HG02678 (cell line): ENCODE results near the gene ADGRL2.

Experiments used
- ATAC-seq: cut with Tn5 transposase; IDR thresholded peaks from one replicate; pipeline ENCODE4 v1.9.1; 2021; ENCODE audit warnings: mild to moderate bottlenecking, moderate library complexity; ENCODE audit not compliant: unreplicated experiment

Gene ADGRL2

DNA sequence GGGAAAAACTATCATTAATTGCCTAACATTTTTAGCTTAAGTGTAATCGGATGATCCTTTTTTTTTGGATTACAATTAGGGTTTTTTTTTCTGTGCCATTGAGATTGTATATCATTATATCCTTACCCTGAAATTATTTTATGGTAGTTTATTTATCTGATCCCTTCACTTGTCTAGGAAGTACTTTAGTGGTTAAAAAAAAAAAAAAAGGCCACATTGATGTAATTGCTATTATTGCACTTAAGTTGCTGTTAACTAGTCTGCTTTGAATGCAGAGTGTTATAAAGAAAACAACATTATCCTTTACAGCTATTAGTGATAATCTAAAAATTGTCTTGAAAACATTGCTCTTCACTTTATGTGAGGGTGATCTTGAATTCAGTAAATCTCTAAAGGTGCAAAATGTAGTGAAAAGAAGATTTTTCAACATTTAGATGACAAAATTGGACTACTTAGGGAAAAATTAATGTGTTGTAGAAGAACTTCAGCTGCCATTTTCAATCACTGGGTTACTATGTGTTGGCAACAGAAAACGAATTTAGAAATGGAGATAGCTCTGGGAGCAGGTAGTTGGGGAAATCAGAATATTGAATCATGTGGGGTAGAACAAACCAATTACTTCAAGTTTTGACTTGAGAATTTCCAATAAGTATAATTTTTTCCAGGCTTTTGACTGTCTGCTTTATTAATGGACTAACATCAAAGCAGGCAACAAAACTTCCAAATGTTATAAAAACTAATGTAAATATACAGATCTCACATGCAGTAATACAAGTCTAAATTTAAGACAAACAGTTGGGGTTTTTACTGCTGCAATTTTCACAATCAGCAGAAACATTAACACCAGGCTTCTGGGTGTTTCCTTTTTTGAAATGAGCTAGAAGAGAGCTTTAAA lies 5.0 kb downstream of the ADGRL2 start:
- ATAC-seq: no peak

DNA sequence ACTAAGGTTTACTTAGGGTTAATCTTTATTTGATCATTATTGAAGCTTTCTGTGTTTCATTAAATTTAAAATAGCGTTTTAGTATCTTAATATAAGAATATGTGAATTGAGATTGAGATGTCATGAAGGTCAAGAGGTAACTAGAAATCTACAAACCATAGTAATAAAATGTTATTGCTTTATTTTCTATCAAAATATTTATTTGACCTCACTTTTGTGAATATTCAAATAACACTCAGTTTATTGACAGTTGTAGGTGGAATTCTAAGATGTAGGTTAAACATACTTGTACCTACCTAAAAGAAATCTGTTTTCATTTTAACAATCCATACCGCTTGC lies 5.7 kb downstream of the ADGRL2 start:
- ATAC-seq: no peak

- no peak for ATAC-seq
Measured at GRCh38 chr1:81808760-81809159, 8.0 kb downstream of the ADGRL2 start.

GRCh38 chr1:81809808-81810207 lies 9.1 kb downstream of the ADGRL2 start:
- no peak for ATAC-seq

DNA sequence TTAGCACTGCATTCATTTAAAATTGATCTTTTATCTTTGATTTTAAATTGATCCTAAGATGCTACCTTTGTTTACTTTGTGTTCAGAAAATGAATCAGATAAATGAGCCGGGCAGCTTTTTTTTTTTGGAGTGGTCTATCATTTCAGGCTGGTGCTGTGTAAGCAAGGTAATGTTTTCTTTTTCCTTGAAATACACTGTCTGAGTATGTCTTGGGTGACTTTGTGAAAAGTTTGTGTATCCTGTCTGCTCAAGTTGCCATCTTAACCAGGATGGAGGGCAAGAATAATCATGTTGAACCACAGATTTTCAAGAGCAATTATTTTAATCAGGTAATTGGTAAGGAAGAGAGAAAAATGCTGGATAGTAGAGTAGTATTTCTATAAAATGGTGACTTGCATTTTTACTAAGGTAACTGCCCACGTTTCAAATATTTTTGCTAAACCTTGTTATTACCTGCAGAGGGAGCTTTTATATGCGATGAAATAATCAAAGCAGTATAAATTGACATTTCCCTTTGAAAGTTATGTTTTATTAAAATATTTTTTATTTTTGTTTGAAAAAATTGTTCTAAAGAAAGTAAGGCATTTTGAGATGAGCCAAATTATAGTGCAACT lies 11.1 kb downstream of the ADGRL2 start:
- ATAC-seq: no peak

GRCh38 chr1:81812712-81813111 lies 12.0 kb downstream of the ADGRL2 start:
- no peak for ATAC-seq

DNA sequence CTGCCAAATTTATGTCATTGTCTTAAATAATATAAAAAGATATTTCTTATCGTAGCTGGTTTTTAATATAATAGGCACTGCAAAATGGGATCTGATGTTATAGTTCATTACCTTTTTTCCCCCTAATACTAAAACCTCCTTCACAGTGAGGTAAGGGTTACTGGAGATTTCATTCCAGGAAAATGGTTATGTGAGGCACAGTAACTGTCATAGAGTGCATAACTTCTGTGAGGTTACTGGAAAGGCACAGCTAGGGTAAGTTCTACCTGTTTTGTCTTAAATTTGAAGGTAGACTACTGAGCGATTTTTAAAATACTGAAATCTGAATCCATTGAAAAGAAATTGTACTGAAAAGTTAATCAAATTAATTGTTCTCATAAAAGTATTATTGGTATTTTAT lies 13.0 kb downstream of the ADGRL2 start:
- no peak for ATAC-seq

- no peak for ATAC-seq
Measured at GRCh38 chr1:81819613-81820012, 18.9 kb downstream of the ADGRL2 start.

GRCh38 chr1:81820765-81821164 lies 20.0 kb downstream of the ADGRL2 start:
- ATAC-seq: no peak

- ATAC-seq: no peak
Measured at GRCh38 chr1:81823082-81823481, 22.3 kb downstream of the ADGRL2 start.

GRCh38 chr1:81824759-81825158 lies 24.0 kb downstream of the ADGRL2 start:
- ATAC-seq: no peak

DNA sequence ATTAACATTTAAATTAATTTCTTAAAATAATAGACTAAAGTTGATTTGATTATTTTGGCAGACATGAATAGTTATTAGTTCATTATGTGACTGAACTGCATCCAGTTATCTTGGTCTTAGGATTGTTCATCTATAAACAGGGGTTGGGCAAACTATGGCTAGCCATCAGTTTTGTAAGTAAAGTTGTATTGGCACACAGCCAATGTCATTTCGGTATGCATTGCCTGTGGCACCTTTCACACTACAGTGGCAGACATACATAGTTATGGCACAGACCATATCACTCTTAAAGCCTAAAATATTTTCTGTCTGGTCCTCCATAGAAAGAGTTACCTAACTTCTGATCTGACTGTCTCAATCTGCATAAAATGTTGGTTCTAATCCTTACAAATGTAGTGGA lies 27.2 kb downstream of the ADGRL2 start:
- no peak for ATAC-seq

- no peak for ATAC-seq
Measured at GRCh38 chr1:81832573-81832972, 31.8 kb downstream of the ADGRL2 start.

- no peak for ATAC-seq
Measured at GRCh38 chr1:81833722-81834121, 33.0 kb downstream of the ADGRL2 start.

- no peak for ATAC-seq
Measured at GRCh38 chr1:81834268-81834667, 33.5 kb downstream of the ADGRL2 start.

GRCh38 chr1:81834921-81835698 lies 34.4 kb downstream of the ADGRL2 start:
- no peak for ATAC-seq

- ATAC-seq: no peak
Measured at GRCh38 chr1:81836007-81836626, 35.4 kb downstream of the ADGRL2 start.

DNA sequence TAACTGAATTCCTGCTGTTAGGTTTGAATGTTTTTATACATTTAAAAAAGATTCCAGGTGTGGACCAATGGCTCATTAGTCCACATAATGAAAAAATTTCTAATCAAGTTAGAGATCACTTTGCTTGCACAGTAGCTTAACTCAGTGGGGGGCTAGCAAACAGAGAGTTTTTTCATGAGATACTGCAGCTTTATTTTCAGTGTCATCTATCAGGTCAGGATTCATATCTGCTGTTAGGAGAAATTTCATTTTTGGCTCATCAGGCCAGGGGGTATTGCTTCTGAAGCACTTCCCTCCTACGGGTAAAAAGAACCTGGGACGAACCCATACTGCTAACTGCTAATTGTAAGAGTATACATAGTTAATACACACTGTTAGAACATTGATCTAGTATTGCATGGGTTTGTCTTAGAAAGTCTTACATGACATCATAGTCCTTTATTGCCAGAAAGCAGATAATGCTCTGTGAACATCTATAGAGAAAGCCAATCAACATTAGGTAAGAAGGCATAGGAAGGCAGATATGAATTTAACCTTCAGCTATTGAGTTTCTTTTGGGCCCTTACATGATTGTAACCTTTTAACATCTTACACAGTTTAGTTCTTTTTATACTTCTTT lies 38.0 kb downstream of the ADGRL2 start:
- no peak for ATAC-seq

GRCh38 chr1:81840805-81841204 lies 40.1 kb downstream of the ADGRL2 start:
- ATAC-seq: no peak

DNA sequence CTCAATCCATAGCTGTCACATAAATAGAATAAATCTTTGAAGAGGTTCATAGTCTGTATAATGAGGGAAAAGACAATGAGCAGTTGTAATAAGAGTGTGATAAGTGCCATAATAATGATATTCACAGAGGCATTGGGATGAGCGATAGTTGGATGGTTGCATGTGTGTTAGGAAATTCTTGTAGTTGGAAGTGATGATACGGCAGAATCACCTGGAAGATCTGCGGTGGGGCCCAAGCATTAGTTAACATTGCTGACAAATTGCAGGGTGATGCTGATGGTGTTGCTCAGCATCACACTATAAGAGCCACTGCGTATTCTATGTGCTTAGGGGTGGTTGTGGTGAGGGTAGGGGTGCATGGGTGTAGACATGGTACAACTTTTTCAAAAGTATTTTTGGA lies 41.1 kb downstream of the ADGRL2 start:
- no peak for ATAC-seq

DNA sequence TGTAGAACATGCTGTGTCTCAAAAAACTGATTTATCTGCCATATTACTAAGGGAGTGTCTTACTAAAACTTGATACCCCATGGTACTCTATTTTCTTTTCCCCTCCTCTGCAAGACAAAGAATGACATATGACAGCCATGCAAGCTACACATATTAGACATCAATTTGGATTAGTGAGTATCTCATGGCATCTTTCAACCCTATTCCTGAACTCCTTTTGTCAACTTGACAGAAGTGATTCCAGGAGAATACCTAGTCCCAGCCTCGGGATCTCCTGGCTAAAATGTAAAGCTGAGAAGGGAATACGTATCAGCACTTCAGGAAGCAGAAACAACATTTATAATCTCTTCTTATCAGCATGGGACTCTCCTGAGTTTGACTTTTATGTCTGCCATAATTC lies 43.7 kb downstream of the ADGRL2 start:
- no peak for ATAC-seq
